Panc1 (cell line): ENCODE measurements around the gene ARF1. TPM values are rescaled to one million over a fixed set of nuclear protein-coding genes. Genes with fewer than 3 reads are reported as not detected.
"Not testable (repeated sequence)": the region's sequence is repeated elsewhere in the genome, so short reads cannot be mapped to it uniquely, and the experiment has no call there.

Experiments
- ATAC-seq: fragments of 200-7000 bp; cut with Tn5 transposase; 2 replicates; pipeline ENCODE4 v1.9.1; 2020; ENCODE audit warnings: mild to moderate bottlenecking, moderate library complexity
- BruUV-seq: library from RNA; stranded (reverse); fragments of 400-500 nt; replicated peaks from 2 replicates; lab custom pipeline; 2021; lab: Mats Ljungman, UMichigan
- CTCF ChIA-PET: fragments of 300-600 bp; sonication (Branson Sonifier 250); formaldehyde crosslinking; loops from one replicate; lab custom pipeline; 2022; ENCODE audit warnings: antibody characterized with exemption; lab: Charles Lee
- POLR2A ChIA-PET: fragments of 300-600 bp; sonication (Branson Sonifier 250); formaldehyde crosslinking; loops from one replicate; lab custom pipeline; 2022; ENCODE audit warnings: antibody characterized with exemption; lab: Charles Lee
- DNase-seq: peaks from one replicate; pipeline ENCODE4 v3.0.0-alpha.2; 2010; ENCODE audit warnings: low read depth, low spot score
- H3K27ac ChIP-seq: 2 replicates; pipeline ENCODE4 v1.5.1; 2011; ENCODE audit warnings: mild to moderate bottlenecking, low read length, inconsistent platforms
- H3K27me3 ChIP-seq: fragments of 200-500 bp; sonication (Bioruptor generic); 2 replicates; pipeline ENCODE4 v1.6.0; 2014; ENCODE audit warnings: low read length, inconsistent platforms; ENCODE audit not compliant: control insufficient read depth, insufficient read depth
- H3K36me3 ChIP-seq: fragments of 200-500 bp; sonication (Bioruptor generic); 2 replicates; pipeline ENCODE4 v1.5.1; 2014; ENCODE audit warnings: inconsistent platforms, mild to moderate bottlenecking, low read length, moderate library complexity; ENCODE audit not compliant: control insufficient read depth, insufficient read depth
- H3K4me1 ChIP-seq: 2 replicates; pipeline ENCODE4 v1.5.1; 2011; ENCODE audit warnings: inconsistent platforms, mild to moderate bottlenecking, low read length, moderate library complexity; ENCODE audit not compliant: control insufficient read depth, insufficient read depth
- H3K4me3 ChIP-seq, 2 experiments: 2 replicates each; pipeline ENCODE4 v1.5.1; 2011 to 2012; ENCODE audit warnings: low read depth in 2 of 2, low read length in 2 of 2, mild to moderate bottlenecking in 2 of 2, inconsistent platforms in 1 of 2, moderate library complexity in 1 of 2
- H3K9me3 ChIP-seq: fragments of 200-500 bp; sonication (Bioruptor generic); 2 replicates; pipeline ENCODE4 v1.5.1; 2014; ENCODE audit warnings: low read depth, mild to moderate bottlenecking, inconsistent platforms, low read length, moderate library complexity; ENCODE audit not compliant: control insufficient read depth, insufficient read depth
- POLR2AphosphoS5 ChIP-seq: IDR thresholded peaks from 2 replicates; pipeline ENCODE4 v1.6.1; 2012; ENCODE audit warnings: mild to moderate bottlenecking, low read depth, low read length, moderate library complexity
- SIN3A ChIP-seq: IDR thresholded peaks from 2 replicates; pipeline ENCODE4 v1.6.1; 2012; ENCODE audit warnings: low read depth, mild to moderate bottlenecking, low read length, moderate library complexity, borderline replicate concordance; ENCODE audit not compliant: insufficient read depth
- TCF7L2 ChIP-seq: IDR thresholded peaks from 2 replicates; pipeline ENCODE4 v1.6.1; 2011; ENCODE audit warnings: mild to moderate bottlenecking, low read depth, low read length, inconsistent platforms
- in situ Hi-C: cut with HindIII; loops from 2 replicates; pipeline ENCODE4 v1.10.0; 2016; ENCODE audit warnings: low sequenced_read_pairs, low pct_unique_long_range_greater_than_20kb
- intact Hi-C: fragments of 100-400 bp; cut with micrococcal nuclease; formaldehyde crosslinking; loops from one replicate; pipeline ENCODE4 v1.10.0; 2022; ENCODE audit not compliant: unreplicated experiment
- total RNA-seq: library from RNA; stranded (reverse); gene quantifications from one replicate; pipeline ENCODE4 v1.2.1, GENCODE V29; 2021; ENCODE audit not compliant: unreplicated experiment
- TF ChIP-seq, protein P1 (sequence below), 2 experiments: IDR thresholded peaks; 2 replicates each; pipeline ENCODE4 v1.6.1; 2011 to 2012; ENCODE audit warnings: low read depth in 2 of 2, control low read depth in 1 of 2, low read length in 1 of 2, mild to moderate bottlenecking in 1 of 2, moderate library complexity in 1 of 2; ENCODE audit not compliant: insufficient read depth in 1 of 2
- TF ChIP-seq, protein P2 (sequence below): fragments of 450-650 bp; IDR thresholded peaks from 2 replicates; pipeline ENCODE4 v1.5.1; 2017; ENCODE audit warnings: mild to moderate bottlenecking

Gene ARF1
- total RNA-seq, 1 experiment from 2014 or later, result 321 TPM

DNA sequence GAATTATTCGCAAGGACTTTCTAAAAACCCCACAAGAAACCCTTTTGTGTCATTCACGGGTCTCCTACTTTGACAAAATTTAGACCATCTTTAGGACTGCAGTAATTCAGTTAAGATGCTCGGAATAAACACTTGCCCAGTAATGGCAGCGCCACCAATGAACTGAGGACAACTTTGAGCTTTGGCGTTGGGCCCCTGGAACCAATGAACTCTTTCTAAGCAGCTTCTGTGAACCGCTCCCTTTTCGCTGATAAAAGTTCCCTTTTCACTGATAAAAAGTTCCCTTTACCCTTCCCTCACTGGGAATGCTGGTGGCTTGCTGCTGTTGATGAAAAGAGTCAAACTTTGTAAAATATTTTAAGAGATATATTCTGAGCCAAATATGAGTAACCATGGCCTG, 28.0 kb downstream of the ARF1 start:
- peak overlapping the region in 1 of 2 experiments; percentile 94; a peak in 2 of 4 replicates for H3K4me3 ChIP-seq
- H3K36me3 ChIP-seq, result peaks cover 2% of the 10 kb centered on the region; the same call in 1 of the 2 replicates
- BruUV-seq, result no TSS peak
- no peaks in the 10 kb centered on the region for H3K9me3 ChIP-seq
- TF ChIP-seq, protein P1, sequence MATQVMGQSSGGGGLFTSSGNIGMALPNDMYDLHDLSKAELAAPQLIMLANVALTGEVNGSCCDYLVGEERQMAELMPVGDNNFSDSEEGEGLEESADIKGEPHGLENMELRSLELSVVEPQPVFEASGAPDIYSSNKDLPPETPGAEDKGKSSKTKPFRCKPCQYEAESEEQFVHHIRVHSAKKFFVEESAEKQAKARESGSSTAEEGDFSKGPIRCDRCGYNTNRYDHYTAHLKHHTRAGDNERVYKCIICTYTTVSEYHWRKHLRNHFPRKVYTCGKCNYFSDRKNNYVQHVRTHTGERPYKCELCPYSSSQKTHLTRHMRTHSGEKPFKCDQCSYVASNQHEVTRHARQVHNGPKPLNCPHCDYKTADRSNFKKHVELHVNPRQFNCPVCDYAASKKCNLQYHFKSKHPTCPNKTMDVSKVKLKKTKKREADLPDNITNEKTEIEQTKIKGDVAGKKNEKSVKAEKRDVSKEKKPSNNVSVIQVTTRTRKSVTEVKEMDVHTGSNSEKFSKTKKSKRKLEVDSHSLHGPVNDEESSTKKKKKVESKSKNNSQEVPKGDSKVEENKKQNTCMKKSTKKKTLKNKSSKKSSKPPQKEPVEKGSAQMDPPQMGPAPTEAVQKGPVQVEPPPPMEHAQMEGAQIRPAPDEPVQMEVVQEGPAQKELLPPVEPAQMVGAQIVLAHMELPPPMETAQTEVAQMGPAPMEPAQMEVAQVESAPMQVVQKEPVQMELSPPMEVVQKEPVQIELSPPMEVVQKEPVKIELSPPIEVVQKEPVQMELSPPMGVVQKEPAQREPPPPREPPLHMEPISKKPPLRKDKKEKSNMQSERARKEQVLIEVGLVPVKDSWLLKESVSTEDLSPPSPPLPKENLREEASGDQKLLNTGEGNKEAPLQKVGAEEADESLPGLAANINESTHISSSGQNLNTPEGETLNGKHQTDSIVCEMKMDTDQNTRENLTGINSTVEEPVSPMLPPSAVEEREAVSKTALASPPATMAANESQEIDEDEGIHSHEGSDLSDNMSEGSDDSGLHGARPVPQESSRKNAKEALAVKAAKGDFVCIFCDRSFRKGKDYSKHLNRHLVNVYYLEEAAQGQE (IDR thresholded peaks at IDR 0.05; ENCODE audit: insufficient read depth in 1 of 2, low read depth in 2 of 2, low read length in 1 of 2), result no peak
- TF ChIP-seq, protein P2, sequence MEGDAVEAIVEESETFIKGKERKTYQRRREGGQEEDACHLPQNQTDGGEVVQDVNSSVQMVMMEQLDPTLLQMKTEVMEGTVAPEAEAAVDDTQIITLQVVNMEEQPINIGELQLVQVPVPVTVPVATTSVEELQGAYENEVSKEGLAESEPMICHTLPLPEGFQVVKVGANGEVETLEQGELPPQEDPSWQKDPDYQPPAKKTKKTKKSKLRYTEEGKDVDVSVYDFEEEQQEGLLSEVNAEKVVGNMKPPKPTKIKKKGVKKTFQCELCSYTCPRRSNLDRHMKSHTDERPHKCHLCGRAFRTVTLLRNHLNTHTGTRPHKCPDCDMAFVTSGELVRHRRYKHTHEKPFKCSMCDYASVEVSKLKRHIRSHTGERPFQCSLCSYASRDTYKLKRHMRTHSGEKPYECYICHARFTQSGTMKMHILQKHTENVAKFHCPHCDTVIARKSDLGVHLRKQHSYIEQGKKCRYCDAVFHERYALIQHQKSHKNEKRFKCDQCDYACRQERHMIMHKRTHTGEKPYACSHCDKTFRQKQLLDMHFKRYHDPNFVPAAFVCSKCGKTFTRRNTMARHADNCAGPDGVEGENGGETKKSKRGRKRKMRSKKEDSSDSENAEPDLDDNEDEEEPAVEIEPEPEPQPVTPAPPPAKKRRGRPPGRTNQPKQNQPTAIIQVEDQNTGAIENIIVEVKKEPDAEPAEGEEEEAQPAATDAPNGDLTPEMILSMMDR, result no peak
- TF ChIP-seq TCF7L2, result no peak
- TF ChIP-seq SIN3A, result no peak
- no peak for TF ChIP-seq POLR2AphosphoS5
- H3K4me1 ChIP-seq, result peaks cover 5% of the 10 kb centered on the region; the same call in 1 of the 2 replicates
- intact Hi-C loops, result no loop called here
- ATAC-seq (no peak), DNase-seq (no peak)
- ChIA-PET CTCF (no interaction called here), POLR2A (no interaction called here)
- H3K27me3 ChIP-seq, result no peaks in the 10 kb centered on the region
- H3K27ac ChIP-seq, result no peak overlapping the region
- in situ Hi-C loops, result no loop called here

DNA sequence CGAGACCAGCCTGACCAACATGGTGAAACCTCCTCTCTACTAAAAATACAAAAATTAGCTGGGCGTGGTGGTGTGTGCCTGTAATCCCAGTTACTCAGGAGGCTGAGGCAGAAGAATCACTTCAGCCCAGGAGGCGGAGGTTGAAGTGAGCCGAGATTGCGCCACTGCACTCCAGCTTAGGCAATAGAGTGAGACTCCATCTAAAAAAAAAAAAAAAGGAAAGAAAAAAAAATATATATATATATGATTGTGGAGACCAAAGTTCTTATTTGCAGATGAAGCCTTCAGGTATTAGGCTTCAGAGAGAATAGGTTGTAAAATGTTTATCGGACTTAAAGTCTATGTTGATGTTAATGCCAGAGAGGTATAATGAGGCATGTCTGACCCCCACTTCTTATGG, 28.8 kb downstream of the ARF1 start:
- POLR2A ChIA-PET, H3K36me3 ChIP-seq, BruUV-seq, H3K9me3 ChIP-seq, ATAC-seq, DNase-seq, H3K27ac ChIP-seq, H3K27me3 ChIP-seq, H3K4me1 ChIP-seq, H3K4me3 ChIP-seq, in situ Hi-C loops, intact Hi-C loops: not testable (repeated sequence)
- CTCF ChIA-PET, result interaction anchor here (0.6 kb wide), 1 partner anchor 19 kb away, joined by 3 read pairs; no protein-coding TSS in a partner anchor

DNA sequence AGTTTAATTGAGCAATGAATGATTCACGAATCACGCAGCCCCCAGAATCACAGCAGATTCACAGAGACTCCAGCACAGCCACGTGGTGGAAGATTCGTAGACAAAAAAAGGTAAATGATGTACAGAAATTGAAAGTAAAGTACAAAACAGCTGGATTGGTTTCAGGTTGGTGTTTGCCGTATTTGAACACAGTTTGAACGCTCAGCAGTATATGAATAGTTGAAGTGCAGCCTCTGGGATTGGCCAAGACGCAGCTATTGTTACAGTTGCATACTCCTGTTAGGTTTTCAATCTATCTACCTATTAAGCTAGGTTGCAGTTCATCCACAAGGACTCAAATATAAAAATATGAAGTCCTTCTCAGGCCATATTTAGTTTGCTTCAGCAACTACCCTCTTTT, 29.7 kb downstream of the ARF1 start:
- intact Hi-C loops, result no loop called here
- no TSS peak for BruUV-seq
- Histone ChIP-seq H3K9me3 (no peaks in the 10 kb centered on the region), H3K4me1 (peaks cover 5% of the 10 kb centered on the region; the same call in 1 of the 2 replicates), H3K4me3 (no peak overlapping the region), H3K27ac (no peak overlapping the region), H3K27me3 (no peaks in the 10 kb centered on the region), H3K36me3 (peaks cover 2% of the 10 kb centered on the region; the same call in 1 of the 2 replicates)
- ChIA-PET POLR2A (no interaction called here), CTCF (no interaction called here)
- DNase-seq, result no peak
- in situ Hi-C loops, result no loop called here
- TF ChIP-seq, protein P2, result no peak
- TF ChIP-seq SIN3A, result no peak
- TF ChIP-seq TCF7L2, result no peak
- TF ChIP-seq, protein P1 (IDR thresholded peaks at IDR 0.05; ENCODE audit: insufficient read depth in 1 of 2, low read depth in 2 of 2, low read length in 1 of 2), result no peak
- no peak for TF ChIP-seq POLR2AphosphoS5
- ATAC-seq, result no peak
